H1 (cell line): Measurements from ENCODE around the gene NELFCD. TPM values are rescaled to one million over a fixed set of nuclear protein-coding genes. Genes with fewer than 3 reads are reported as not detected.

Experiments
- CTCF ChIA-PET: fragments of 300-600 bp; sonication (Branson Sonifier 250); formaldehyde crosslinking; loops from one replicate; lab custom pipeline; 2021; ENCODE audit not compliant: partially characterized antibody; lab: Charles Lee
- POLR2A ChIA-PET: fragments of 300-600 bp; sonication (Branson Sonifier 250); formaldehyde crosslinking; loops from one replicate; lab custom pipeline; 2021; ENCODE audit warnings: inconsistent platforms; ENCODE audit not compliant: partially characterized antibody; lab: Charles Lee
- DNase-seq, 2 experiments: peaks; one replicate each; pipeline versions ENCODE4 v3.0.0 to v3.0.0-alpha.2; 2010 to 2022; ENCODE audit warnings: low spot score in 2 of 2, low read depth in 1 of 2, mixed read lengths in 1 of 2
- FAIRE-seq: peaks from 2 replicates; lab custom pipeline; 2011; peaks lifted over from hg19 to GRCh38; lab: Jason Lieb, UNC
- H2AFZ ChIP-seq: 2 replicates; pipeline ENCODE4 v1.8.1; 2012; ENCODE audit warnings: low read length, inconsistent platforms
- H2AK5ac ChIP-seq: 2 replicates; pipeline ENCODE4 v1.6.1; 2013; ENCODE audit warnings: low read depth, low read length
- H2BK120ac ChIP-seq: replicated peaks from 2 replicates; pipeline ENCODE3; 2013; ENCODE audit warnings: low read depth, low read length, inconsistent platforms
- H2BK12ac ChIP-seq: 2 replicates; pipeline ENCODE4 v1.6.1; 2013; ENCODE audit warnings: low read depth, low read length
- H2BK15ac ChIP-seq: 2 replicates; pipeline ENCODE4 v1.6.1; 2013; ENCODE audit warnings: low read length
- H2BK20ac ChIP-seq: 2 replicates; pipeline ENCODE4 v1.6.1; 2013; ENCODE audit warnings: low read length
- H2BK5ac ChIP-seq: 2 replicates; pipeline ENCODE4 v1.6.1; 2013; ENCODE audit warnings: low read depth, low read length
- H3K14ac ChIP-seq: 2 replicates; pipeline ENCODE4 v1.6.1; 2013; ENCODE audit warnings: inconsistent platforms; ENCODE audit not compliant: insufficient read length
- H3K18ac ChIP-seq: 2 replicates; pipeline ENCODE4 v1.6.1; 2013; ENCODE audit warnings: low read length; ENCODE audit errors: extremely low read depth
- H3K23ac ChIP-seq: 2 replicates; pipeline ENCODE4 v1.6.1; 2013; ENCODE audit warnings: inconsistent platforms; ENCODE audit not compliant: insufficient read length
- H3K23me2 ChIP-seq: 2 replicates; pipeline ENCODE4 v1.6.1; 2013; ENCODE audit warnings: low read depth, low read length
- H3K27ac ChIP-seq: 2 replicates; pipeline ENCODE4 v1.6.1; 2011; ENCODE audit warnings: low read depth, low read length, inconsistent platforms
- H3K27me3 ChIP-seq, 4 experiments: replicated peaks in 1 of 4; 1 replicate in 1 of 4; 2 replicates in 3 of 4; pipeline versions ENCODE4 v1.6.1 to v1.8.1; 2011 to 2013; ENCODE audit warnings: low read length in 3 of 4, mild to moderate bottlenecking in 3 of 4, inconsistent platforms in 2 of 4, mixed read lengths in 2 of 4, moderate library complexity in 1 of 4; ENCODE audit not compliant: control insufficient read depth in 3 of 4, insufficient read depth in 3 of 4; ENCODE audit errors: extremely low read depth in 1 of 4
- H3K36me3 ChIP-seq, 4 experiments: 2 replicates each; pipeline versions ENCODE4 v1.6.1 to v1.8.1; 2011 to 2013; ENCODE audit warnings: mild to moderate bottlenecking in 4 of 4, low read length in 3 of 4, moderate library complexity in 2 of 4, control low read depth in 1 of 4, inconsistent platforms in 1 of 4; ENCODE audit not compliant: insufficient read depth in 4 of 4, control insufficient read depth in 2 of 4
- H3K4ac ChIP-seq: replicated peaks from 2 replicates; pipeline ENCODE3; 2013; ENCODE audit warnings: low read length, low read depth, mixed read lengths, inconsistent platforms; ENCODE audit not compliant: insufficient read length
- H3K4me1 ChIP-seq, 4 experiments: replicated peaks in 1 of 4; 1 replicate in 1 of 4; 2 replicates in 3 of 4; pipeline versions ENCODE4 v1.6.1 to v1.8.1; 2011 to 2013; ENCODE audit warnings: low read length in 3 of 4, inconsistent platforms in 2 of 4, mixed read lengths in 1 of 4; ENCODE audit not compliant: insufficient read depth in 4 of 4, control insufficient read depth in 3 of 4
- H3K4me2 ChIP-seq, 2 experiments: 2 replicates each; pipeline versions ENCODE4 v1.6.1 to v1.8.1; 2011 to 2013; ENCODE audit warnings: low read depth in 2 of 2, low read length in 2 of 2, control low read depth in 1 of 2, inconsistent platforms in 1 of 2, mild to moderate bottlenecking in 1 of 2; ENCODE audit not compliant: insufficient read depth in 1 of 2
- H3K4me3 ChIP-seq, 4 experiments: fragments of 200-600, 300-600 bp in 1 of 4; sonication (generic), shearing (Covaris generic), sonication (Bioruptor Twin) in 1 of 4; 2 replicates each; pipeline versions ENCODE4 v1.5.1 to v1.8.1; 2011 to 2016; ENCODE audit warnings: low read length in 4 of 4, low read depth in 3 of 4, control low read depth in 2 of 4, inconsistent platforms in 2 of 4, mild to moderate bottlenecking in 2 of 4, mixed read lengths in 1 of 4, moderate library complexity in 1 of 4; ENCODE audit not compliant: insufficient read depth in 2 of 4; ENCODE audit errors: extremely low read depth in 1 of 4
- H3K56ac ChIP-seq: replicated peaks from 2 replicates; pipeline ENCODE3; 2013; ENCODE audit warnings: low read depth, mild to moderate bottlenecking, mixed read lengths, low read length, inconsistent platforms; ENCODE audit not compliant: insufficient read length
- H3K79me1 ChIP-seq: 2 replicates; pipeline ENCODE4 v1.6.1; 2013; ENCODE audit warnings: low read depth, low read length, control low read depth
- H3K79me2 ChIP-seq, 2 experiments: 2 replicates each; pipeline versions ENCODE4 v1.6.1 to v1.8.1; 2012 to 2013; ENCODE audit warnings: low read length in 2 of 2, mild to moderate bottlenecking in 2 of 2, inconsistent platforms in 1 of 2; ENCODE audit not compliant: insufficient read depth in 2 of 2, control insufficient read depth in 1 of 2
- H3K9ac ChIP-seq, 4 experiments: replicated peaks in 1 of 4; 1 replicate in 1 of 4; 2 replicates in 3 of 4; pipeline versions ENCODE4 v1.6.1 to v1.8.1; 2011 to 2013; ENCODE audit warnings: low read depth in 3 of 4, low read length in 3 of 4, control low read depth in 2 of 4, mild to moderate bottlenecking in 2 of 4, moderate library complexity in 2 of 4, inconsistent platforms in 1 of 4; ENCODE audit errors: extremely low read depth in 1 of 4
- H3K9me3 ChIP-seq, 2 experiments: 2 replicates each; pipeline versions ENCODE4 v1.6.1 to v1.8.1; 2012 to 2013; ENCODE audit warnings: mild to moderate bottlenecking in 2 of 2, moderate library complexity in 2 of 2, control low read depth in 1 of 2, inconsistent platforms in 1 of 2, low read depth in 1 of 2, low read length in 1 of 2, mixed read lengths in 1 of 2; ENCODE audit not compliant: insufficient read depth in 2 of 2
- H4K20me1 ChIP-seq, 2 experiments: replicated peaks in 1 of 2; 2 replicates each; pipeline versions ENCODE3 to v1.8.1; 2011 to 2013; ENCODE audit warnings: inconsistent platforms in 2 of 2, low read length in 2 of 2, mild to moderate bottlenecking in 1 of 2; ENCODE audit not compliant: insufficient read depth in 2 of 2, control insufficient read depth in 1 of 2
- H4K5ac ChIP-seq: 2 replicates; pipeline ENCODE4 v1.6.1; 2013; ENCODE audit warnings: low read length, low read depth, mixed read lengths, inconsistent platforms; ENCODE audit not compliant: insufficient read length
- H4K8ac ChIP-seq: 2 replicates; pipeline ENCODE4 v1.8.0; 2013; ENCODE audit warnings: mild to moderate bottlenecking, moderate library complexity, low read length, inconsistent platforms; ENCODE audit not compliant: insufficient read depth; ENCODE audit errors: extremely low read depth
- H4K91ac ChIP-seq: replicated peaks from 2 replicates; pipeline ENCODE3; 2013; ENCODE audit warnings: low read length, mixed read lengths, inconsistent platforms; ENCODE audit not compliant: insufficient read length
- CBX5 ChIP-seq: fragments of 300-800, 300-1000 bp; sonication (generic); IDR thresholded peaks from 2 replicates; pipeline ENCODE4 v1.7.1; 2016; ENCODE audit warnings: antibody characterized with exemption, low read length, low read depth
- E2F6 ChIP-seq: IDR thresholded peaks from 2 replicates; pipeline ENCODE4 v1.6.1; 2012; ENCODE audit warnings: inconsistent platforms
- EZH2 ChIP-seq: fragments of 200-600 bp; sonication (generic); IDR thresholded peaks from 2 replicates; pipeline ENCODE4 v1.7.1; 2012; ENCODE audit warnings: low read depth, mild to moderate bottlenecking, moderate library complexity, low read length, inconsistent platforms; ENCODE audit not compliant: severe bottlenecking
- JUND ChIP-seq: IDR thresholded peaks from 2 replicates; pipeline ENCODE4 v1.6.1; 2011; ENCODE audit warnings: mild to moderate bottlenecking, improper control_type of control experiment, low read length
- KDM1A ChIP-seq: fragments of 200-600, 300-600 bp; sonication (generic); IDR thresholded peaks from 2 replicates; pipeline ENCODE4 v1.7.1; 2016; ENCODE audit warnings: mild to moderate bottlenecking, low read length, borderline replicate concordance
- POLR2AphosphoS5 ChIP-seq: IDR thresholded peaks from 2 replicates; pipeline ENCODE4 v1.6.1; 2011; ENCODE audit warnings: low read depth, low read length
- RFX5 ChIP-seq: IDR thresholded peaks from 2 replicates; pipeline ENCODE4 v1.6.1; 2011; ENCODE audit warnings: low read depth, low read length, improper control_type of control experiment, borderline replicate concordance
- SAP30 ChIP-seq: fragments of 300-600 bp; sonication (generic); IDR thresholded peaks from 2 replicates; pipeline ENCODE4 v1.7.1; 2012; ENCODE audit warnings: low read length, moderate library complexity, mild to moderate bottlenecking, inconsistent platforms; ENCODE audit not compliant: insufficient read depth, insufficient replicate concordance
- SIRT6 ChIP-seq: IDR thresholded peaks from one replicate; pipeline ENCODE4 v1.7.1; 2012; ENCODE audit warnings: low read length, inconsistent platforms
- SRF ChIP-seq: IDR thresholded peaks from 2 replicates; pipeline ENCODE4 v1.6.1; 2011; ENCODE audit warnings: mild to moderate bottlenecking, low read depth, low read length, moderate library complexity
- TAF7 ChIP-seq: optimal IDR thresholded peaks from 2 replicates; pipeline ENCODE3; 2011; ENCODE audit warnings: low read depth, mild to moderate bottlenecking, inconsistent platforms, low read length, moderate library complexity, borderline replicate concordance
- TEAD4 ChIP-seq: IDR thresholded peaks from 2 replicates; pipeline ENCODE4 v1.6.1; 2012; ENCODE audit warnings: low read depth, low read length, inconsistent platforms, mixed read lengths
- WGBS, 2 experiments: shearing (Covaris generic) in 1 of 2; methylation state at CpG; one replicate each; pipeline versions ENCODE4 v1.1.6 to v1.1.7; 2013 to 2015; ENCODE audit warnings: low lambda C conversion rate in 2 of 2, mixed read lengths in 2 of 2, inconsistent platforms in 1 of 2, low coverage in 1 of 2, missing lambda C conversion rate in 1 of 2; ENCODE audit not compliant: insufficient replicate concordance in 2 of 2, insufficient coverage in 1 of 2, insufficient read length in 1 of 2; ENCODE audit errors: extremely low coverage in 1 of 2, missing lambda C conversion rate in 1 of 2; 5-methylcytosine and 5-hydroxymethylcytosine counted together
- polyA plus RNA-seq, 7 experiments: library from polyadenylated mRNA; depleted of rRNA in 3 of 7; stranded (reverse) in 5 of 7; unstranded in 2 of 7; fragments of >200 nt in 5 of 7; fragments of 200-250 nt in 2 of 7; gene quantifications; 1 replicate in 5 of 7; 2 replicates in 1 of 7; 4 replicates in 1 of 7; pipeline versions ENCODE4 v1.2.1 to v1.2.3, GENCODE V29; 2011 to 2013; ENCODE audit warnings: missing spikeins in 2 of 7, mixed read lengths in 2 of 7
- total RNA-seq: library from RNA; stranded (reverse); fragmentation: NEBNext Ultra II Directional; extraction: Animal tissue kit (Norgen Biotek cat#: 25700); gene quantifications from 2 replicates; pipeline ENCODE4 v1.2.1, GENCODE V29; 2021

Gene NELFCD
- total and polyA plus RNA-seq, 2 of the 8 experiments (the other 6 are each of a cell fraction or from before 2014, with no cell fraction given), result 35.5 to 59.6 TPM

- Histone ChIP-seq H3K27ac (no peak overlapping the region), H3K9me3 (no peaks in the 10 kb centered on the region), H4K8ac (no peak overlapping the region), H3K27me3 (no peaks in the 10 kb centered on the region; a peak in 1 of 7 replicates), H3K23me2 (no peaks in the 10 kb centered on the region), H3K14ac (no peak overlapping the region), H3K23ac (no peak overlapping the region), H3K36me3 (no peaks in the 10 kb centered on the region), H3K18ac (no peak overlapping the region), H3K4me2 (no peak overlapping the region), H2AK5ac (no peak overlapping the region), H4K91ac (no peak overlapping the region), H3K56ac (no peak overlapping the region), H2BK20ac (no peak overlapping the region), H2BK5ac (no peak overlapping the region), H3K79me1 (no peaks in the 10 kb centered on the region), H4K20me1 (no peaks in the 10 kb centered on the region), H2BK12ac (no peak overlapping the region), H3K4ac (no peak overlapping the region), H2BK120ac (no peak overlapping the region), H2BK15ac (no peak overlapping the region), H3K4me3 (no peak overlapping the region), H2AFZ (no peak overlapping the region), H3K9ac (no peak overlapping the region), H3K79me2 (no peaks in the 10 kb centered on the region), H3K4me1 (peaks cover 0 to 3% (median 0%) of the 10 kb centered on the region in 4 experiments; a peak in 2 of 7 replicates)
- ChIA-PET CTCF (no interaction called here), POLR2A (no interaction called here)
- FAIRE-seq (no peak), DNase-seq (no peak)
- TF ChIP-seq SRF (no peak), SAP30 (no peak), E2F6 (no peak), CBX5 (no peak), TEAD4 (no peak), POLR2AphosphoS5 (no peak), RFX5 (no peak), KDM1A (no peak), JUND (no peak), SIRT6 (no peak), EZH2 (no peak), TAF7 (no peak)
- TF ChIP-seq, all 59 proteins: peak for 0
- H4K5ac ChIP-seq, result no peak overlapping the region
- WGBS, 2 experiments, result 84% methylated on average over 3 of the region's 3 CpGs; no CpG with 5 or more reads in 1 of the 2 experiments
Observed at GRCh38 chr20:58973866-58974265, 7.2 kb upstream of the NELFCD start.
